Mesendoderm (in vitro differentiated cells): ENCODE measurements around the gene LTBP2.
"Not testable (repeated sequence)": the region's sequence is repeated elsewhere in the genome, so short reads cannot be mapped to it uniquely, and the experiment has no call there.

ENCODE experiments used
- DNase-seq: peaks from one replicate; pipeline ENCODE4 v3.0.0; 2013
- H2AK5ac ChIP-seq: 2 replicates; pipeline ENCODE4 v1.6.1; 2013; ENCODE audit warnings: low read length, inconsistent platforms
- H2BK120ac ChIP-seq: 2 replicates; pipeline ENCODE4 v1.6.1; 2013; ENCODE audit warnings: low read depth, mild to moderate bottlenecking, low read length, moderate library complexity, mixed read lengths
- H2BK15ac ChIP-seq: replicated peaks from 2 replicates; pipeline ENCODE4 v1.6.1; 2013; ENCODE audit warnings: low read depth, mild to moderate bottlenecking, moderate library complexity
- H2BK5ac ChIP-seq: 2 replicates; pipeline ENCODE4 v1.6.1; 2013; ENCODE audit warnings: low read length, inconsistent platforms
- H3K18ac ChIP-seq: 2 replicates; pipeline ENCODE4 v1.6.1; 2013; ENCODE audit warnings: mild to moderate bottlenecking, low read length, mixed read lengths
- H3K23ac ChIP-seq: one replicate; pipeline ENCODE4 v1.6.1; 2013; ENCODE audit warnings: low read length
- H3K27ac ChIP-seq: 2 replicates; pipeline ENCODE4 v1.5.1; 2013; ENCODE audit warnings: low read depth, mild to moderate bottlenecking, inconsistent platforms, low read length, moderate library complexity
- H3K27me3 ChIP-seq: 2 replicates; pipeline ENCODE4 v1.6.1; 2013; ENCODE audit warnings: low read length, control low read depth, mild to moderate bottlenecking, inconsistent platforms; ENCODE audit not compliant: insufficient read depth, poor library complexity
- H3K36me3 ChIP-seq: 2 replicates; pipeline ENCODE4 v1.6.1; 2013; ENCODE audit warnings: low read length, inconsistent platforms; ENCODE audit not compliant: control insufficient read depth, insufficient read depth
- H3K4ac ChIP-seq: one replicate; pipeline ENCODE4 v1.6.1; 2013; ENCODE audit warnings: low read depth, mild to moderate bottlenecking, low read length, moderate library complexity
- H3K4me1 ChIP-seq: 2 replicates; pipeline ENCODE4 v1.6.1; 2013; ENCODE audit warnings: low read depth, low read length, inconsistent platforms; ENCODE audit not compliant: control insufficient read depth
- H3K4me2 ChIP-seq: 2 replicates; pipeline ENCODE4 v1.6.1; 2013; ENCODE audit warnings: low read length
- H3K4me3 ChIP-seq: 2 replicates; pipeline ENCODE4 v1.5.1; 2013; ENCODE audit warnings: mild to moderate bottlenecking, low read length
- H3K56ac ChIP-seq: one replicate; pipeline ENCODE4 v1.6.1; 2013; ENCODE audit warnings: low read length
- H3K79me1 ChIP-seq: 2 replicates; pipeline ENCODE4 v1.6.1; 2013; ENCODE audit warnings: low read length, inconsistent platforms
- H3K79me2 ChIP-seq: 2 replicates; pipeline ENCODE4 v1.6.1; 2013; ENCODE audit warnings: mild to moderate bottlenecking, low read length; ENCODE audit not compliant: control insufficient read depth, insufficient read depth
- H3K9ac ChIP-seq: 2 replicates; pipeline ENCODE4 v1.6.1; 2013; ENCODE audit warnings: low read length, inconsistent platforms
- H4K5ac ChIP-seq: one replicate; pipeline ENCODE4 v1.6.1; 2013; ENCODE audit warnings: low read length
- H4K8ac ChIP-seq: one replicate; pipeline ENCODE4 v1.6.1; 2013; ENCODE audit warnings: low read depth, mild to moderate bottlenecking, control low read depth, low read length, moderate library complexity
- WGBS: extraction: QIAGEN DNeasy Blood & Tissue Kit; methylation state at CpG from one replicate; pipeline ENCODE4 v1.1.7; 2013; ENCODE audit warnings: low lambda C conversion rate, missing lambda C conversion rate; ENCODE audit not compliant: insufficient coverage; ENCODE audit errors: extremely low coverage; 5-methylcytosine and 5-hydroxymethylcytosine counted together

LTBP2 gene

DNA sequence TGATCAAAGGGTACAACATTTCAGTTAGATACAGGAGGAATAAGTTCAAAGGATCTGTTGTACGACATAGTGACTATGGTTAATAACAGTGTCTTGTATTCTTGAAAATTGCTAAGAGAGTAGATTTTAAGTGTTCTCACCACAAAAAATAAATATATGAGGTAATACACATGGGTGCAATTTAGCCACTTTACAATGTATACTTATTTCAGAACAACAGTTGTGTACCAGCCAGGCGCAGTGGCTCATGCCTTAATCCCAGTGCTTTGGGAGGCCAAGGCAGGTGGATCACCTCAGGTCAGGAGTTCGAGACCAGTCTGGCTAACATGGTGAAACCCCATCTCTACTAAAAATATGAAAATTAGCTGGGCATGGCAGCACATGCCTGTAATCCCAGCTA, 75.7 kb downstream of the LTBP2 start:
- not testable (repeated sequence) for H3K27me3 ChIP-seq, H3K23ac ChIP-seq, H3K79me2 ChIP-seq, H3K4me3 ChIP-seq, H2BK15ac ChIP-seq, H3K4ac ChIP-seq, DNase-seq, H3K4me2 ChIP-seq, H3K9ac ChIP-seq, H4K8ac ChIP-seq, H2AK5ac ChIP-seq, H3K27ac ChIP-seq, H3K36me3 ChIP-seq, H3K79me1 ChIP-seq, H3K56ac ChIP-seq, H3K18ac ChIP-seq, H2BK5ac ChIP-seq, H4K5ac ChIP-seq, H2BK120ac ChIP-seq, H3K4me1 ChIP-seq
- WGBS = no CpG with 5 or more reads among the region's 3 CpGs

DNA sequence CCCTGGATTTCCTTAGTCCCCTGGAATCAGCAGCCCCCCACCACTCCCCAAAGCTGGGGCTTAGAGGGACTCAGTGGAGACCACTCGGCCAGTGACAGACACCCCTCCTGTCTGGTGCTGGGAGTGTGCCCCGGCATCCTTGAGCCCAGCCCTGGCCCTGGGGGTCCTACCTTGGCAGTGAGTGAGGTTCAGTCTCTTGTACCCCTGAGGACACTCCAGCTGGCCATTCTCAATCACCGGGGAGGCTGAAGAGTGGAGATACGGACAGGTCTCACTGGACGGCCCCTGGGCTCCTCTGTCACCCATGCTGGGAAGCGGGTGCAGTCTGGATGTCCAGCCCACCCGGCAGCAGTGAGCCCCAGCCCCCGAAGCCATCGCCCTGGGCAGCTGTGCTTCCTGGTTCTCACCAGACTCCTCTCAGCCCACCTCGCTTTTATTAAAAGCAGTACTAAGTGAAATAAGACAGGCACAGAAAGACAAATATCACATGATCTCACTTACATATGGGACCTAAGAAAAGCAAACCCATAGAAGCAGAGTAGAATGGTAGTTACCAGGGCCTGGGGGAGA, 76.2 kb downstream of the LTBP2 start:
- no peak overlapping the region for H2BK15ac ChIP-seq
- H4K8ac ChIP-seq = no peak overlapping the region
- no peak overlapping the region for H3K4me2 ChIP-seq
- H3K79me2 ChIP-seq = no peaks in the 10 kb centered on the region
- no peak overlapping the region for H4K5ac ChIP-seq
- no peak overlapping the region for H3K4ac ChIP-seq
- no peaks in the 10 kb centered on the region for H3K79me1 ChIP-seq
- H3K9ac ChIP-seq = no peak overlapping the region
- H2BK5ac ChIP-seq = no peak overlapping the region
- no peak overlapping the region for H3K23ac ChIP-seq
- no peaks in the 10 kb centered on the region for H3K36me3 ChIP-seq
- no CpG with 5 or more reads among the region's 10 CpGs for WGBS
- no peak overlapping the region for H3K27ac ChIP-seq
- no peak overlapping the region for H2AK5ac ChIP-seq
- no peak overlapping the region for H2BK120ac ChIP-seq
- H3K27me3 ChIP-seq = no peaks in the 10 kb centered on the region
- no peak for DNase-seq
- no peak overlapping the region for H3K18ac ChIP-seq
- H3K56ac ChIP-seq = no peak overlapping the region
- H3K4me1 ChIP-seq = no peaks in the 10 kb centered on the region
- H3K4me3 ChIP-seq = no peak overlapping the region

DNA sequence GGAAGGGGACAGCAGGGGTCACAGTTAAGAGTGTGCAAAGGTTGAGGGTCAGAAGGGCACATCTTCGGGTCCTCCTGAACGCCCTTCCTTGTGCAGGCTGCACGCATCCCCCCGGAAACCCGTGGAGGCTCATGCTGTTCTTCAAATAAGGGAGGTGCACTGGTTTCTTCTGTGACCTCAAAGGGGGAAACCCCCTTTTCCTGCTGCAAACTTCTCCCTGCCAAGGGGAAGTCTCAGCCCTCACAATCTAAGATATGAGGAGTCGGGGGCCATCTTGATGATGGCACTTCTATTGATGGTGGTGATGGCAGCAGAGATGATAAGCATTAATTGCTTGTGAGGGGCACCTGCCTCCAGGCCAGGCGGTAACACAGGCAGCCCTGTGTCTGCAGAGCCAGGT, 78.5 kb downstream of the LTBP2 start:
- H3K4me1 ChIP-seq = no peaks in the 10 kb centered on the region
- no peak for DNase-seq
- H4K8ac ChIP-seq = no peak overlapping the region
- H3K4me3 ChIP-seq = no peak overlapping the region
- no peak overlapping the region for H2BK120ac ChIP-seq
- no peak overlapping the region for H2BK15ac ChIP-seq
- WGBS = no CpG with 5 or more reads among the region's 7 CpGs
- no peak overlapping the region for H3K18ac ChIP-seq
- H3K9ac ChIP-seq = no peak overlapping the region
- no peaks in the 10 kb centered on the region for H3K79me1 ChIP-seq
- no peaks in the 10 kb centered on the region for H3K36me3 ChIP-seq
- H2AK5ac ChIP-seq = no peak overlapping the region
- no peak overlapping the region for H3K56ac ChIP-seq
- H2BK5ac ChIP-seq = no peak overlapping the region
- H3K4ac ChIP-seq = no peak overlapping the region
- H4K5ac ChIP-seq = no peak overlapping the region
- no peak overlapping the region for H3K4me2 ChIP-seq
- no peaks in the 10 kb centered on the region for H3K79me2 ChIP-seq
- H3K27me3 ChIP-seq = no peaks in the 10 kb centered on the region
- H3K23ac ChIP-seq = no peak overlapping the region
- H3K27ac ChIP-seq = no peak overlapping the region

DNA sequence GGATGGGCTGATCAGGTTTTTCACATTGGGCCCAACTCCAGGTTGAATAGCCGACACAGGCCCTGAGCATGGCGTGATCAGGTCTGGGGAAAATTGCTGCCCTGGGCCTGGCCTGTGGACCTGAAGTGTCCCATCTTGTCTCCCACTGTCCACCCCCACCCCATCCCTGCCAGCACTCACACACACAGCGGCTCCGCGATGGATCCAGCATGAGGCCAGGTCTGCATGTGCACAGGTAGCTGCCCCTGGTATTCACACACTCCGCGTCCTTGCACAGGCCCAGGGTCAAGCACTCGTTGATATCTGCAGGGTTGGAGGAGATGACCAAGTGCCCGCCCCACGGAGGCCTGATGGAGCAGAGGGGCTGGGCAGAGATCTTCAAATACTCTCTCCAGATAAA, 79.8 kb downstream of the LTBP2 start:
- H3K79me1 ChIP-seq = no peaks in the 10 kb centered on the region
- H4K5ac ChIP-seq = no peak overlapping the region
- no peak overlapping the region for H3K18ac ChIP-seq
- no peak overlapping the region for H3K27ac ChIP-seq
- no peak overlapping the region for H3K4me3 ChIP-seq
- no peak overlapping the region for H3K23ac ChIP-seq
- no peak overlapping the region for H2BK15ac ChIP-seq
- no peaks in the 10 kb centered on the region for H3K79me2 ChIP-seq
- no peak overlapping the region for H2AK5ac ChIP-seq
- no peaks in the 10 kb centered on the region for H3K36me3 ChIP-seq
- DNase-seq = no peak
- no peak overlapping the region for H3K4ac ChIP-seq
- WGBS = no CpG with 5 or more reads among the region's 10 CpGs
- no peak overlapping the region for H3K9ac ChIP-seq
- H3K4me2 ChIP-seq = no peak overlapping the region
- no peak overlapping the region for H4K8ac ChIP-seq
- no peaks in the 10 kb centered on the region for H3K4me1 ChIP-seq
- no peak overlapping the region for H3K56ac ChIP-seq
- H3K27me3 ChIP-seq = no peaks in the 10 kb centered on the region
- no peak overlapping the region for H2BK5ac ChIP-seq
- no peak overlapping the region for H2BK120ac ChIP-seq

DNA sequence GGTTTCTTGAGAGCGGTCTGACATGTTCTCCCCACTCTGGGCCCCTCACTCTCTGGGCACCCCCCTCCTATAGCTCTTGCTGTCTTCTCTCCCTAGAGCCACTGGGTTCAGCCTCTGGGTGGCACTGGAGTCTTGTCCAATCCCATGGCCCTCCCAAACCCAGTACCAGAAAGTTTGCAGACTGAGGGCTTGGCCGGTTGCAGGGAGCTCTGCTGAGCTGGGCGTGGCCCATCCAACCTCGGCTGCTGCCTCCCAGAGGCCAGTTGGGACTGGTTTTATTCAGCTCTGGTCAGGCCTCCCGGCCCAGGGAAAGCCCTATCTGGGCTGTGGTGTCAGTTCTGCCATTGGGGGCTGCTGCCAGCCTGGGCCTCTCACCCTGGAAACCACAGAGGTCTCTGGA, 80.6 kb downstream of the LTBP2 start:
- no peak overlapping the region for H3K18ac ChIP-seq
- H3K79me2 ChIP-seq = no peaks in the 10 kb centered on the region
- H3K79me1 ChIP-seq = no peaks in the 10 kb centered on the region
- peak; percentile 77 for DNase-seq
- H3K36me3 ChIP-seq = no peaks in the 10 kb centered on the region
- H3K4ac ChIP-seq = no peak overlapping the region
- no peaks in the 10 kb centered on the region for H3K27me3 ChIP-seq
- no peak overlapping the region for H2BK15ac ChIP-seq
- no peak overlapping the region for H3K56ac ChIP-seq
- WGBS = no CpG with 5 or more reads among the region's 5 CpGs
- H2BK5ac ChIP-seq = no peak overlapping the region
- no peak overlapping the region for H2AK5ac ChIP-seq
- no peak overlapping the region for H3K9ac ChIP-seq
- H3K4me1 ChIP-seq = no peaks in the 10 kb centered on the region
- no peak overlapping the region for H3K4me3 ChIP-seq
- H3K23ac ChIP-seq = no peak overlapping the region
- no peak overlapping the region for H4K5ac ChIP-seq
- H4K8ac ChIP-seq = no peak overlapping the region
- H3K27ac ChIP-seq = no peak overlapping the region
- H2BK120ac ChIP-seq = no peak overlapping the region
- no peak overlapping the region for H3K4me2 ChIP-seq

DNA sequence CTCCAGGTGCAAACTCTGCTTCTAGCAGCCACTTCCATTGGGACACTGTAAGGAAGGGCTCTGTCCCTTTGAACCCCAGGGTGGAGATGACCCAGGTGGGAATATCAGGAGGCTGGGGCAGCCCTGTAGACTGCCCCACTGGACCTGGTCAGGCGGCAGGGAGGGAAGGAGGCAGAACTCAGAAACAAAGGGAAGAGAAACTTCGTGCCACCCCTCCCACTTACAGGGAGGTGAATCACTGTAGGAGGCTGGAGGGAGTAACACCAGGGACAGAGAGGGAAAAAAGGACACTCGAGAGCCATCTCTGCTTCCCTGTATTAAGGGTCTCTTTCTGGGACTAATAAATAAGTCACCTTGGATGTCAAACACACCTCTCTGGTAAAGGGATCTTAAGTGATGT, 81.0 kb downstream of the LTBP2 start:
- no peak overlapping the region for H3K18ac ChIP-seq

More for the DNA sequence above, 81.0 kb downstream of the LTBP2 start:
- no peaks in the 10 kb centered on the region for H3K79me1 ChIP-seq
- WGBS = no CpG with 5 or more reads among the region's 3 CpGs
- no peak overlapping the region for H3K27ac ChIP-seq
- no peak overlapping the region for H2AK5ac ChIP-seq
- no peaks in the 10 kb centered on the region for H3K4me1 ChIP-seq
- no peaks in the 10 kb centered on the region for H3K27me3 ChIP-seq
- no peak overlapping the region for H3K56ac ChIP-seq
- no peak overlapping the region for H4K8ac ChIP-seq
- no peak overlapping the region for H2BK15ac ChIP-seq
- H3K79me2 ChIP-seq = no peaks in the 10 kb centered on the region
- H3K4ac ChIP-seq = no peak overlapping the region
- H2BK120ac ChIP-seq = no peak overlapping the region
- no peak overlapping the region for H2BK5ac ChIP-seq
- H4K5ac ChIP-seq = no peak overlapping the region
- no peak overlapping the region for H3K23ac ChIP-seq
- no peak overlapping the region for H3K4me3 ChIP-seq
- H3K4me2 ChIP-seq = no peak overlapping the region
- no peak for DNase-seq
- H3K36me3 ChIP-seq = no peaks in the 10 kb centered on the region
- no peak overlapping the region for H3K9ac ChIP-seq
